ENCODE measurements around the gene CACNB1.
"Not testable (repeated sequence)": the region's sequence is repeated elsewhere in the genome, so short reads cannot be mapped to it uniquely, and the experiment has no call there.

The CACNB1 gene

GRCh38 chr17:39173526-39174274, 23.8 kb downstream of the CACNB1 start:
- no peak for DNase-seq

DNA sequence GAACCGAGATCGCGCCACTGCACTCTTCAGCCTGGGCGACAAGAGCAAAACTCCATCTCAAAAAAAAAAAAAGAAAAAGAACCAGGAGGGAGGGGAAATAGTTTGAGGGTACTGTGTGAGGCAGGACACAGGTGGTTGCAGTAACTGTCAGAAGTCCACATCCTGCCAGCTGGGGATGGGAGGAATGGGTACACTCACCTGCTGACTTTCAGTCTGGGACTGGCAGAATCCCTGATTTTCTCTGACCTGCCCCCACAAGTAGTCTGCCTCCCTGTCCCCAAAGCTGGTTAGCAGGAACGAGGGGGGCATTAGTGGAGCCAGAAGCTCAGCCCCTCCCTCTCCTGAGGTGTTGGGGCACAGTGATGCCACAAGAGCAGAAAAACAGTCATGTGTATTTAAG, 24.4 kb downstream of the CACNB1 start:
- no peak for DNase-seq

DNA sequence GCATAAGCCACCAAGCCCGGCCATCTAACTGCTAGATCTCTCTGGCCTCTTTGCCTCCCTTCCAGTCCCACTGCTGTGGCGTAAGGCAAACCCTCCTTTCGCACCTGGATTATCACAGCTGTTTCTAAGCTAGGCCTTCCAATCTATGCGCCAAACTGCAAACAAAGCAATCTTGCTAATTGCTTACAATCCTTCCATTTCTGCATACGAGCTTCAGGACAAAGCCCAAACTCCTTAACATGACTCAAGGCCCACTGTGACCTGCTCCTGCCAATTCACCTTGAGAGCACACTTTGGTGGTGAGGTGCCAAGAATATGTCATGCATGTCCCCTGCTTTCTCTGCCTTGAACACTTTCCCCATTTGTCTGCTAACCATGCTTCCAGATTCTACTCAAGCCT, 25.5 kb downstream of the CACNB1 start:
- DNase-seq, result no peak

DNA sequence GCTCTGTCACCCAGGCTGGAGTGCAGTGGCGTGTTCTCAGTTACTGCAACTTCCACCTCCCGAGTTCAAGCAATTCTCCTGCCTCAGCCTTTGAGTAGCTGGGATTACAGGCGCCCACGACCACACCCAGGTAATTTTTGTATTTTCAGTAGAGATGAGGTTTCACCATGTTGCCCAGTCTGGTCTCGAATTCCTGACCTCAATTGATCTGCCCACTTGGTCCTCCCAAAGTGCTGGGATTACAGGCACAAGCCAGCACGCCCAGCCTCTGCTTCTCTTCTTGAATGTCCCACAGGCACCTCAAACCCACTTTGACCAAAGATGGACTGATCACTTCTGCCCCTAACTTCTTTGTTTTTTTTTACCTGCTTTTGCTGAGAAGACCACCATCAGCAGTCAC, 26.9 kb downstream of the CACNB1 start:
- DNase-seq, result no peak

GRCh38 chr17:39170109-39170508, 27.4 kb downstream of the CACNB1 start:
- no peak for DNase-seq

- no peak for DNase-seq
These were observed 28.0 kb downstream of the CACNB1 start for GRCh38 chr17:39169518-39169917.

DNA sequence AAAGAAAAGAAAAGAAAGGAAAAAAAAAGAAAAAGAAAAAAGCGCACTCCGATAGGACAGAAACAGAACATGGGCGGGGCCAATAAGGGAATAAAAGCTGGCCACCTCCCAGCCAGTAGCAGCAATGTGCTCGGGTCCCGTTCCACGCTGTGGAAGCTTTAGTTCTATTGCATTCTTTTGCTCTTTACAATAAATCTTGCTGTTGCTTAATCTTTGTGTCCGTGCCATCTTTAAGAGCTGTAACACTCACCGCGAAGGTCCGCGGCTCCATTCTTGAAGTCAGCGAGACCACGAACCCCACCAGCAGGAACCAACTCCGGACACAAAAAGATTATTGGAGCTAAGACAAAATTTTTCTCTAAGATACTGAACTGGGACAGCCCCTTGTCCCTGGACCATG, 28.4 kb downstream of the CACNB1 start:
- DNase-seq, result no peak

- DNase-seq, result not testable (repeated sequence)
These were observed 29.0 kb downstream of the CACNB1 start for GRCh38 chr17:39168503-39168902.

- DNase-seq, result no peak
These were observed 30.0 kb downstream of the CACNB1 start for GRCh38 chr17:39167476-39167875.

GRCh38 chr17:39166437-39167335, 30.8 kb downstream of the CACNB1 start:
- DNase-seq, result no peak

- DNase-seq, result no peak
These were observed 31.6 kb downstream of the CACNB1 start, which contains the start of gene ARL5C for GRCh38 chr17:39165841-39166349. Gene ARL5C (minus strand): TSS chr17:39166161. CDS start chr17:39165760, 401 bp downstream.

- no peak for DNase-seq
These were observed 32.2 kb downstream of the CACNB1 start for GRCh38 chr17:39165178-39165840.

DNA sequence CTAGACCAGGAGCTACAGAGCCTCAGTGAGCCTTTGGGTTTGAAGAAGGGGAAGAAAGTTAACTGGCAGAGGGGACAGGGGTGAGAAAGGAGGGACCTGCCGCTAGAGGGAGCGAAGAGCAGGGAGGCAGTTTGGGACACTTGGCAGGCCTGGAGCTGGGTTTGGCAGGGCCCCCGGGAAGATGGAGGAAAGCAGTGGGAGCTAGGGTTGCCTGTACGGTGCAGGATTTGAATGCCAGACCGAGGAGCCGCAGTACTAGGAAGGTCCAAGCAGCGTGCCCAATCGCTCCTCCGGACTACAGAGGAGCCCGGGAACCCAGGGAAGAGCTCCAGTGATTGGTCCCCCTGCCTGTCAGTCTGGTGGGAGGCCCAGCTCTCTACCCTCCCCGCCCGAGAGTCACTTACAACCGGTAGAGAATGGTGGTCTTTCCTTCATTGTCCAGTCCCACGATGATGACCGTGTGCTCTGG, 32.8 kb downstream of the CACNB1 start:
- DNase-seq, result no peak

DNA sequence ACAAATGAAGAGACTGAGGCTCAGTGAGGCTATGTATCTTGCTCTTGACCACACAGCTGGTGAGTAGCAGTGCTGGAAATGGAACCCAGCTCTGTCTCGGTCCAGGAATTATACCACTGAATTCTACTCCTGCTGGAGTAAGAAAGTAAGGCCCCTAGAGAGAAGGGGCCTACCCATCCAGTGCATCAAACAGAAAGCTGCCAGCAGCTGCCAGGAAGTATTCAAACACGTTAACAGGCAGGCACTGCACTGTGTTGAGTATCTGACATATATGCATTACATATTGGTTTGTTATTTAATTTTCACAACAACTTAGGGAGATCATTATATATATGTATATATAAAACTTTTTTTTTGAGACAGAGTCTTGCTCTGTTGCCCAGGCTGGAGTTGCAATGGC, 35.5 kb downstream of the CACNB1 start:
- no peak for DNase-seq

GRCh38 chr17:39158623-39159022, 38.8 kb downstream of the CACNB1 start:
- DNase-seq, result no peak

DNA sequence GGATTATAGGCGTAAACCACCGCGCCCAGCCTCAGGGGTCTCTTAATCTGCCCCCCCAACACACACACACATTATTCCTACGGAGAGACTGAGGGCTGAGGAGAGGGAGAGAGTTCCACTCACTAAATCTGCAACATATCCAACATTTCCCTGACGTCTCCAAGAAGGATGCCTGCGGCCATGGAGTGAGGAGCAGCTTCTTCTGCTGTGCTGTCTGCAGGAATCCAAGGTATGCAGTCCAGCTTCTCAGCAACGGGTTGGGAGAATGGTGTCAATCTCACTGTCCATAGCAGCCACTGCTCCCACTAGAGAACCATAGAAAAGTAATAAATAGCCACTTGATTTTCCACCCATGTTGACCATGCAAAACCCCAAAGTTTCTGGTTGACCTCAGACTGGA, 41.0 kb downstream of the CACNB1 start:
- no peak for DNase-seq

DNA sequence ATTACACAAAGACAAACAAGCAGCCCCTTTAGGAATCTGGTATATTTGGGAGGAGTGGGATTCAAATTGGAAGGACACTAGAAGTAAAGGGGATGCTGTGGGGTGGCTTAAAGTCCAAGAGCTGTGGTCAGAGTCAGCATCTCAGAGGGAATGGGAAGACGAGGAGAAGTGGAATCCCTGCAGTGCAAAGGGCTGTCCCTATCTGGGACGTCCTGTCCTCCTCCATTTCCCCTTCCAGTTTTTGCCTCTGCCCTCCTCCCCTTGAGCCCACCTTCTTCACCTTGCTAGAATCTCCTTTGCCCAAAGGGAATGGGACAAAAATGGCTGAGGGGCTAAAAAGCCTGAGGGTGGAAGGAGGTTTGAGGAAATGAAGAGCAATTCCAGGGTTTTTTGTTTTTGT, 41.8 kb downstream of the CACNB1 start:
- DNase-seq, result no peak

- peak; percentile 67 for DNase-seq
These were observed 43.8 kb downstream of the CACNB1 start for GRCh38 chr17:39153599-39154051.

DNA sequence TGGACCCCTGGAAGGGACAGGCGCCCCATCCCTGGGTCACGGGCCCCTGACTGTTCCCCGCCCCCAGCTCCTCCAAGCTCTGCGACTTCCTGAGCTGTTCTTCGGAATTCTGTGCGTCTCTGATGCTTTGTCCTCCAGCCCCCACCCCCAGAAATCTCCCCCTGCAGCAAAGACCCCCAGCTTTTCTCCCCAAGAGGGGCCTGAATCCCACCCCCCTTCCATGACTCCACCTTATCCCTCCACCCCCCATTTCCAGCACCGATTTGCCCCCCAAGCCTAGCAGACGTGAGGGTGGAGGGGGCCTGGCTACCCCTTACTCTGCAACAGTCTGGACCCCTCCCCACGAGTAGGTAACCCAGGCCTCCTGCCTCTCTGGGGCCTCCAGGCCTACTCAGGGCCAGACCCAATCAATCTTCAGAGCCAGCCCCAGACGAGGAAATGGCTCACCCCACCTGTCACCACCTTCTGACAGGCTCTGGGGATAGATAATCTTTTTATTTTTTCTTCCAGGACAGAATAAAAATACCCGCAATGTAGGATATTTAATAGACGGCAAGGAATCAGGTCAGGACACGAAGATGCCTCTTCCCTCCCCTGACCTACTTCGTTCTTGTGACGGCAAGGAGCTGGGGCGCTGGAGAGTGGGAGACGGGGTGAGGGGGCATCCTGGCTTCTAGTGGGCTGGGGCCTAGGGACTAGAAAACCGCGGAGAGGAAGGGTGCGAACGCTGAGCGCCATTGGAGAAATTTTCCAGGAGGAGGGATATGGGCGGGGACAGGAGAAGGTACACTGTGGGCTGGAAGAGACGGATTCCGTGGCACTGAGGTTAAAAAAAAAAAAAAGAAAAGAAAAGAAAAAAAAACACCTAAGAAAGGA, 45.3 kb downstream of the CACNB1 start:
- no peak for DNase-seq

DNA sequence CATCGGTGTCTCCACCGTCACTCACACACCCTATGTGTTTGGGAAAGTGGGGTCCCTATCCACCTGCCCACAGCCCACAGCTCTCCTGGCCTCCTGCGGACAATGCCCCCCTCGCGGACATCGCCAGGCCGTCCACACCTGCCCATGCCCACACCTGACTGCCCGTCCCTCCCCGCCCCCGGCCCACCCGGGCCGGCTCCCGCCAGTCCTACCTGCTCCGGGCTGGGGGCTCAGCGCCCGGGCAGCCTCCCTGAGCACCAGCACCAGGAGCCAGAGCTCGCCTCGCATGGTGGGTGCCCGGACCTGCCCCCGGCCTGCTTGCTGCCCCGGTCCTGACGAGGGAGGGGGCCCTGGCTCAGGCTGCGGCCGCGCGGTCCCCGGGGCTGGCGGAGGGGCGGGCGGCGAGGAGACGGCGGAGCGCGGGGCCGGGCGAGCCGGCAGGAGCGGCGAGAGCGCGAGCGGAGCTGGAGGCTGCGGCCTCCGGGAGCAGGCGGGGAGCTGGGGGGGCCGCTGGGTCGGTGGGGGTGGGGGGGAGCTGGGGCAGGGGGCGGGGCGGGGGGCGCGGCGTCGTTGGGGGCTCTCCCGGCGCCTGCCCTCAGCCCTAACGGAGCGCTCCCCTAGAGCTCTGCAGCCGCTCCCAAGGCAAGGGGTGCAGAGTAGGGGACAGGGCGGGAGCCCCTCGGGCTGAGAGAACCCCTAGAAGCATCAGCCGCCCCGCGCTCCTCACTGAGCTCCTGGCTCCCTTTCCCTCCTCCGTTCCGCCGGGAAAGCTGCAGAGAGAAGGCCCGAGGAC, 46.1 kb downstream of the CACNB1 start, which contains the start of gene PLXDC1:
Gene PLXDC1 (minus strand): TSS at position 488 of the 793 bp plus-strand sequence. CDS start 200 bp downstream, at position 288.
- DNase-seq, result no peak

- DNase-seq, result no peak
These were observed 46.7 kb downstream of the CACNB1 start for GRCh38 chr17:39150795-39151149.

Data from activated gamma-delta T cell (primary cell).